Fibroblast of villous mesenchyme (primary cell): ENCODE results near the gene PRKD1. TPM values are rescaled to one million over a fixed set of nuclear protein-coding genes. Genes with fewer than 3 reads are reported as not detected.

Experiments used
- DNase-seq: peaks from one replicate; pipeline ENCODE4 v3.0.0-alpha.2; 2010; ENCODE audit warnings: low read depth
- H3K4me3 ChIP-seq: 2 replicates; pipeline ENCODE4 v1.5.1; 2011; ENCODE audit warnings: low read depth, mild to moderate bottlenecking, low read length
- small RNA-seq: library from RNA; depleted of rRNA; stranded (forward); fragments of <200 nt; gene quantifications from one replicate; pipeline ENCODE3, GENCODE V24; 2012
- total RNA-seq: library from RNA; depleted of rRNA; stranded (reverse); fragments of >200 nt; gene quantifications from 2 replicates; pipeline ENCODE4 v1.2.3, GENCODE V29; 2012
- TF ChIP-seq, protein P1 (sequence below): IDR thresholded peaks from 2 replicates; pipeline ENCODE4 v1.5.1; 2012; ENCODE audit warnings: low read depth, mild to moderate bottlenecking, low read length; ENCODE audit not compliant: insufficient read depth

The PRKD1 gene
- total RNA-seq, 1 donor, result 13.8 TPM

DNA sequence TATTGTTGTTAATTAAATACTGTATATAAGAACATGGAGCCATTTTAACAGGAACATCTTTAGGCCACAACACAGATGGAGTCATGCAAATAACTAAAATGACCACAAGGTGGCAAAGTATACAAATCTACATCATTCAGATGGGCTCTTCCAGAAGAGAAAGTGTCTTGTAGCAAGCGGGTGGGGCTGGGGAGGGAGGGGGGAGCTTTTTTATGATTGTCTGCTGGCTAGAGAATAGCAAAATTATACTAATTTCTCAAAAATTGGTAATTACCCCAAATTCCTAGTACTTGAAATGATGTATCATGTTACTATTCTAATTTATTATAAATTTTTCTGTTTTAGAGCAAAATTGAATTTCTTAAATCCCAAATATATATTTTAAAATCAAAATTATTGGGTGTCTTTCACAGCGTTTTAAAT lies 378.7 kb downstream of the PRKD1 start:
- no peak overlapping the region for H3K4me3 ChIP-seq
- TF ChIP-seq, protein P1, sequence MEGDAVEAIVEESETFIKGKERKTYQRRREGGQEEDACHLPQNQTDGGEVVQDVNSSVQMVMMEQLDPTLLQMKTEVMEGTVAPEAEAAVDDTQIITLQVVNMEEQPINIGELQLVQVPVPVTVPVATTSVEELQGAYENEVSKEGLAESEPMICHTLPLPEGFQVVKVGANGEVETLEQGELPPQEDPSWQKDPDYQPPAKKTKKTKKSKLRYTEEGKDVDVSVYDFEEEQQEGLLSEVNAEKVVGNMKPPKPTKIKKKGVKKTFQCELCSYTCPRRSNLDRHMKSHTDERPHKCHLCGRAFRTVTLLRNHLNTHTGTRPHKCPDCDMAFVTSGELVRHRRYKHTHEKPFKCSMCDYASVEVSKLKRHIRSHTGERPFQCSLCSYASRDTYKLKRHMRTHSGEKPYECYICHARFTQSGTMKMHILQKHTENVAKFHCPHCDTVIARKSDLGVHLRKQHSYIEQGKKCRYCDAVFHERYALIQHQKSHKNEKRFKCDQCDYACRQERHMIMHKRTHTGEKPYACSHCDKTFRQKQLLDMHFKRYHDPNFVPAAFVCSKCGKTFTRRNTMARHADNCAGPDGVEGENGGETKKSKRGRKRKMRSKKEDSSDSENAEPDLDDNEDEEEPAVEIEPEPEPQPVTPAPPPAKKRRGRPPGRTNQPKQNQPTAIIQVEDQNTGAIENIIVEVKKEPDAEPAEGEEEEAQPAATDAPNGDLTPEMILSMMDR, result peak; percentile 59
- peak; percentile 68 for DNase-seq

GRCh38 chr14:29545714-29546113 lies 381.9 kb downstream of the PRKD1 start:
- TF ChIP-seq, protein P1, result no peak
- no peak for DNase-seq
- no peak overlapping the region for H3K4me3 ChIP-seq

DNA sequence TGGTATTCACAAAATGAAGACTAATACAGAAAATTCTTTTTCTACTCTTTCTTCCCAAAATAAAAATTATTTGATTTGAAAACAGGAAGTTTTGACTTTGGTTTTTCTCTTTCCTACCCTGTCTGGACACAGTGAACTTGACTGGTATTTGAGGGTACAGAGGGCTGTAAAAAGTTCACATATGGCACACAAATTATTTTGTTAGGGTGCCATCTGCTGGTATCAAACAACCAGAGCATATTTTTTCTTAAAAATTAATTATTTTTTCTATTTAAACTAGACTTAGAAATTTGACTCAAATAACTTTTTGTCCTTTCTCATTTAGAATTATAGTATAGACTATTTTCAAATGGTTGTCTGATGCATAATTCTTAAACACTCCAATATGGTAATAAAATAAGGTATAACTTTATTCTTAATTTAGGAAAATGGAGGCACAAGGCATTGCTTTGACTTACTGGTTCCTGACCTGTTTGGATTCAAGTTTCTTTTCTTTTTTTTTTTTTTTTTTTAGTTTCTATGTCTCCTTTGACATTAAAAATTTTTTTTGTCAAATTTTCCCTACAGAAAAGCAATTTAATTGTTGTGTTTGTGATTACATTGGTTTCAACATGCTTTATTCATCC lies 390.6 kb downstream of the PRKD1 start:
- TF ChIP-seq, protein P1, result peak; percentile 45
- no peak overlapping the region for H3K4me3 ChIP-seq
- peak; percentile 40 for DNase-seq

DNA sequence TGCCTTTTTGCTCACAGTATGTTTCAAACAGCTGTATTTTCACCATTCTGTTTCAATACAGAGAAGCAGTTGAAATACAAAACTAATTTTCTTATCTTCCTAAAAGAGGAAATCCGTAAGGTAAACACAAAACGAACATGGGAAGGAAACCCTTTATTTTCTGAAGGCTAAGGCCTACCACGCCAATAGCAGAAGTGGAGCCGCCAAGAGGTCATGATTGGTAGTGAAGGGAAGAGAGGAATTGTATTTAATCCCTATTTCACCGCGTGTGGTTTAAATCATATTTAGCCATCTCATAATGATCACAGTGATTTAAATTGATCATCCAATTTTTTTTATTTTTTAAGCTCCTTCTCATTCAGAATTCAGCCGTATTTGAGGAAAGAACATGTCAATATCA lies 398.2 kb downstream of the PRKD1 start:
- no peak overlapping the region for H3K4me3 ChIP-seq
- TF ChIP-seq, protein P1, result peak; percentile 64
- peak; percentile 8 for DNase-seq

DNA sequence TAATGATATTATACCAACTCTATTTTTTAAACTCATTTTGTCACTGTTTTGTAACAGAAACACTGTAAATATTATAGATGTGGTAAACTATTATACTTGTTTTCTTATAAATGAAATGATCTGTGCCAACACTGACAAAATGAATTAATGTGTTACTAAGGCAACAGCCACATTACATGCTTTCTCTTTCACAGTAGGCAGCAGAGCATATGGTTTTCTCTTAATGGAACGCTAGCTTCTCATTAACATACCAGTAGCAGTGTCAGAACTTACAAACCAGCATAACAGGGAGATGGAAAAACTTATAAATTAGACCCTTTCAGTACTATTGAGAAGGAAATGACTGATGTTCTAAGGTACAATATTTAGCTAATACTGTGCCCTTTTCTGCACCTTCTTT lies 398.8 kb downstream of the PRKD1 start:
- peak; percentile 4 for DNase-seq
- H3K4me3 ChIP-seq, result no peak overlapping the region
- TF ChIP-seq, protein P1, result no peak

DNA sequence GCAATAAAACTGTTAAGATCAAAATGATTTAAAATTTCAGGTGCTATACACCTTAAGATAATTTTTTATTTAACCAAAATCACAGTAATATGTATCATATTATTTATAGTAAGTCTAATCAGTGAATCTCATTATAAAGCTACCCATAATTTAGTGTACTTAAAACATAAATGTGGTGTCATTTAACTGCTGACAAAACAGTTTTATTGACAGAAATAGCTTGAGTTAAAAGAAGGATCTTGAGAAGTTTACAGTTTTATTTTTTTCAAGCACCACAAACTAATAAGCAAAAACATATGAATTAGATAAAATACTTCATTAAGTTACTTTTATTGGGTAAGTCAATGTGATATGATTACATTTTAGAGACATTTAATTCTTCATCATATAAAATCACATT lies 400.4 kb downstream of the PRKD1 start:
- no peak for DNase-seq
- H3K4me3 ChIP-seq, result no peak overlapping the region
- TF ChIP-seq, protein P1, result no peak

Small RNA genes within 50 kb of the gene (small RNA-seq; reads per million reads assigned to genes)
- not detected for gene RNU6-1234P
